Kidney epithelial cell (primary cell): ENCODE measurements around the gene ARHGAP23. TPM values are rescaled to one million over a fixed set of nuclear protein-coding genes. Genes with fewer than 3 reads are reported as not detected.

Experiments used
- DNase-seq: peaks from one replicate; pipeline ENCODE4 v3.0.0-alpha.2; 2010; ENCODE audit warnings: low read depth
- H3K27me3 ChIP-seq: 2 replicates; pipeline ENCODE4 v1.6.0; 2011; ENCODE audit warnings: low read length; ENCODE audit not compliant: control insufficient read depth, insufficient read depth
- H3K36me3 ChIP-seq: 2 replicates; pipeline ENCODE4 v1.5.1; 2011; ENCODE audit warnings: low read length; ENCODE audit not compliant: control insufficient read depth, insufficient read depth
- H3K4me3 ChIP-seq: 2 replicates; pipeline ENCODE4 v1.5.1; 2011; ENCODE audit warnings: low read depth, mild to moderate bottlenecking, control low read depth, low read length
- total RNA-seq: library from RNA; depleted of rRNA; stranded (reverse); fragments of >200 nt; gene quantifications from 2 replicates; pipeline ENCODE4 v1.2.3, GENCODE V29; 2015
- TF ChIP-seq, protein P1 (sequence below): IDR thresholded peaks from 2 replicates; pipeline ENCODE4 v1.5.1; 2011; ENCODE audit warnings: mild to moderate bottlenecking, moderate library complexity, low read length, control low read depth, inconsistent platforms; ENCODE audit not compliant: insufficient read depth, poor library complexity, severe bottlenecking

Gene ARHGAP23
- total RNA-seq, 1 donor from 2014 or later: 52.8 TPM

- DNase-seq: no peak
- Histone ChIP-seq H3K27me3 (no peaks in the 10 kb centered on the region), H3K36me3 (peaks cover 1% of the 10 kb centered on the region), H3K4me3 (no peak overlapping the region)
- TF ChIP-seq, protein P1, sequence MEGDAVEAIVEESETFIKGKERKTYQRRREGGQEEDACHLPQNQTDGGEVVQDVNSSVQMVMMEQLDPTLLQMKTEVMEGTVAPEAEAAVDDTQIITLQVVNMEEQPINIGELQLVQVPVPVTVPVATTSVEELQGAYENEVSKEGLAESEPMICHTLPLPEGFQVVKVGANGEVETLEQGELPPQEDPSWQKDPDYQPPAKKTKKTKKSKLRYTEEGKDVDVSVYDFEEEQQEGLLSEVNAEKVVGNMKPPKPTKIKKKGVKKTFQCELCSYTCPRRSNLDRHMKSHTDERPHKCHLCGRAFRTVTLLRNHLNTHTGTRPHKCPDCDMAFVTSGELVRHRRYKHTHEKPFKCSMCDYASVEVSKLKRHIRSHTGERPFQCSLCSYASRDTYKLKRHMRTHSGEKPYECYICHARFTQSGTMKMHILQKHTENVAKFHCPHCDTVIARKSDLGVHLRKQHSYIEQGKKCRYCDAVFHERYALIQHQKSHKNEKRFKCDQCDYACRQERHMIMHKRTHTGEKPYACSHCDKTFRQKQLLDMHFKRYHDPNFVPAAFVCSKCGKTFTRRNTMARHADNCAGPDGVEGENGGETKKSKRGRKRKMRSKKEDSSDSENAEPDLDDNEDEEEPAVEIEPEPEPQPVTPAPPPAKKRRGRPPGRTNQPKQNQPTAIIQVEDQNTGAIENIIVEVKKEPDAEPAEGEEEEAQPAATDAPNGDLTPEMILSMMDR: no peak
Observed at GRCh38 chr17:38402897-38403296, 25.4 kb upstream of the ARHGAP23 start.

- DNase-seq: no peak
- TF ChIP-seq, protein P1: no peak
Observed at GRCh38 chr17:38403491-38403890, 24.8 kb upstream of the ARHGAP23 start.

DNA sequence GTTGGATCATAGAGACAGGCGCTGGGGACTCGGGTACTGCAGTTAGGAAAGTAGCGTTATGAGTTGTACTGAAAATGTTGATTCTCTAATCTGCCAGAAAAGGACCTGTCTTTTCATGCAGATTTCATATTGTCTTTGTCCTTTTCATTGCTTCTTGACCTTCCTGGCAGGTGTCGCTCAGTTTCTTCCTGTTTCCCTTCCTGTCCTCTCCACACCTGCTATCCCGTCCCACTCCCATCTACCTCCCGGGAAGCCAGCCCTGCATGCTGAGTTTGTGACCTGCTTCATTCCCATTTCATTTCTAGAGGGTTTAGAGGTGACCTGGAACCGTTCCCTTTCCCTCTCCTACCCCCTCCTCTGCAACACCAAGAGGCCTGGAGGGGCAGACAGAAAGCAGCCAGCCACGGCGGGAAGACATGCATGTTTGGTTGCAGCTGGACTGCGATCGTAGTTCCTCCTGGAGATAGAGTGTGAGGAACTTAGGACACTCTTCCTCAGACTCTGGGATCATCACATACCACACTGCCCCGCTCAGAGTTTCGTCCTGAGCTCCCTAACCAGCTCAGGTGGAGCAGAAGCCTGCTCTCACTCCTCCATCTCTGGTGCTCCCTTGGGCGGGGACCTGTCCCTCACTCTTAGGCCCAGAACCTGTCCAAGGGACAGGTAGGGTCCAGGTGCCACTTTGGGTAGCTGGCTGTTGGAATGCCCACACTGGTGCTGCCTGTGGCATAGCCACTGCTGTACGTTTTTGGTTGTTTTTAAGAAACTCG is 23.9 kb upstream of the ARHGAP23 start:
- no peak for DNase-seq
- H3K4me3 ChIP-seq: no peak overlapping the region
- no peaks in the 10 kb centered on the region for H3K27me3 ChIP-seq
- peaks cover 1% of the 10 kb centered on the region for H3K36me3 ChIP-seq
- TF ChIP-seq, protein P1: no peak

More at GRCh38 chr17:38403491-38403890, 24.8 kb upstream of the ARHGAP23 start:
- no peak overlapping the region for H3K4me3 ChIP-seq
- no peaks in the 10 kb centered on the region for H3K27me3 ChIP-seq
- H3K36me3 ChIP-seq: peaks cover 1% of the 10 kb centered on the region

DNA sequence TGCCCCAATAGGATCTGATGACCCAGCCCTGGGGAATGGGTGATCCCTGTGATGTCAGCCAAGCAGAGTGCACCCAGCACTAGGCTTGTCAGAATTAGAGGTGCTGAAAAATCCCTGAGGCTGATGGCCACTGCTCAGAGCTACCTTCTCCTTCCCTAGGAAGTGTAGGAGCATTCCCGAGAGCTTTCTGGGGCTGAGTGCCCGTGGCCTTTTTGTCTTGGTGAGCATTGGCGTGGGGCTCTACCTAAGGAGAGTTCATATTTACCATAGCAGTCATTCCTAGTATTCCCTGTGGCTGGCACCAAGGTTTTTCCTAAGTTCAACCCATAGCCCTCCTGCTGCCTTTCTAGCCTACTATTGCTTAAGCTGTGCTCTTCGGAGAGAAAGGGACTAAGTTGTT is 22.6 kb upstream of the ARHGAP23 start:
- Histone ChIP-seq H3K27me3 (no peaks in the 10 kb centered on the region), H3K4me3 (no peak overlapping the region), H3K36me3 (no peaks in the 10 kb centered on the region)
- no peak for DNase-seq
- TF ChIP-seq, protein P1: no peak

DNA sequence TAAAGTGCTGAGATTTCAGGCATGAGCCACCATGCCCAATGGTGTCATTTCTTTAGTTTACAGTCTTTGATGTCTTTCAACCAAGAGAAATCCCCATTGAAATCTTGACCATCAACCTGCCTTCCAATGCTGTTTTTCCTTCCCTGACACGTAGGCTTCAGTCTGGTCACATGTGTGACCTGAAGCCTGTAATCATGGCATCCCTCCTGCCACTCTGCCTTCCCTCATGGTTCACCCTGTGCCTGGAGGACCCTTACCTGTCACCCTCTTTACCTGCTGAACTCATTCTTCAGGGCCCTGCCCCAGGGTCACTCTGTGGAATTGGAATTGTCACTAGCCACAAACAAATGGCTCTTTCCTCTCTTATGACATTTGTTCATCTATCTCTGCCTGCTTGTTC is 18.1 kb upstream of the ARHGAP23 start:
- no peak overlapping the region for H3K4me3 ChIP-seq
- no peaks in the 10 kb centered on the region for H3K36me3 ChIP-seq
- TF ChIP-seq, protein P1: no peak
- DNase-seq: no peak
- H3K27me3 ChIP-seq: no peaks in the 10 kb centered on the region
